C4-2B (cell line): ENCODE results near the gene ZNF385A.

ENCODE experiments used
- CTCF ChIP-seq: fragments of 450-650 bp; conservative IDR thresholded peaks from 2 replicates; pipeline ENCODE4 v1.5.1; 2017; ENCODE audit warnings: mild to moderate bottlenecking
- ZFX ChIP-seq: fragments of 450-650 bp; IDR thresholded peaks from 2 replicates; pipeline ENCODE4 v1.6.1; 2017

- TF ChIP-seq CTCF (no peak), ZFX (no peak)
These were observed 43.8 kb upstream of the ZNF385A start for GRCh38 chr12:54428050-54429013.
